B cell (primary cell): Measurements from ENCODE around the gene DIP2A.

Experiments used
- EZH2 ChIP-seq: IDR thresholded peaks from 2 replicates; pipeline ENCODE4 v1.6.1; 2012; ENCODE audit warnings: borderline replicate concordance, low read depth, mild to moderate bottlenecking, moderate library complexity, low read length; ENCODE audit not compliant: insufficient read depth, poor library complexity, severe bottlenecking
- TF ChIP-seq, protein P1 (sequence below): fragments of 200-600 bp; IDR thresholded peaks from one replicate; pipeline ENCODE4 v1.8.0; 2022; ENCODE audit warnings: antibody characterized with exemption, mild to moderate bottlenecking

DNA sequence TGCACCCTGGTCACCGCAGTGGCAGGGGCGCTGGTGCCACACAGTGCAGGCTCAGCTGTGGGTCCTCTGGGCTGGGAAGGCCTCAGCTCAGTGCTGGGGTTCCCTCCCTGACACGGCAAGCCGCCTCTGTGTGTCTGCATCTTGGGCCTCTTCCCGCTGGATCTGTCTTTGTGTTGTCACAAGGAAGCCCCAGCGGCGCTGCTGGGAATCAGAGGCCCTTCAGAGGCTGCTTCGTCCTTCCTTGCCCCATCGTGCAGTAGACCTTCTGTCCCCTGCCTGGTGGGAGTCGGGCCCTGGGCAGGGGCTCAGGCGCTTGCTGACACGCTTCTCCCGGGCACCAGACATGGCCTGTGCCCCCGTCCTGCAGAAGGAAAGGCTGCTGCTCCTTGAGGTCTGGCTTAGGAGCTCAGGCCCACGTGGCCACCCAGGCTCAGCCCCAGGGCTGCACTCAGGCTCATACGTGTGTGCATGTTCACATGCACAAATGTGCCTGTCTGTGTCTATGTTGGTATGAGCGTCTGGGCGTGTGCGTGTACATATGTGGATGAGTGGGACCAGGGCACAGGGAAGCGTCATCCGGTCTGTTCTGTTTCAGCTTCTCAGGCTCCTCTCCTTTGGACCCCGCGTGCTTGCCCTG is 24.3 kb upstream of the DIP2A start:
- TF ChIP-seq, protein P1, sequence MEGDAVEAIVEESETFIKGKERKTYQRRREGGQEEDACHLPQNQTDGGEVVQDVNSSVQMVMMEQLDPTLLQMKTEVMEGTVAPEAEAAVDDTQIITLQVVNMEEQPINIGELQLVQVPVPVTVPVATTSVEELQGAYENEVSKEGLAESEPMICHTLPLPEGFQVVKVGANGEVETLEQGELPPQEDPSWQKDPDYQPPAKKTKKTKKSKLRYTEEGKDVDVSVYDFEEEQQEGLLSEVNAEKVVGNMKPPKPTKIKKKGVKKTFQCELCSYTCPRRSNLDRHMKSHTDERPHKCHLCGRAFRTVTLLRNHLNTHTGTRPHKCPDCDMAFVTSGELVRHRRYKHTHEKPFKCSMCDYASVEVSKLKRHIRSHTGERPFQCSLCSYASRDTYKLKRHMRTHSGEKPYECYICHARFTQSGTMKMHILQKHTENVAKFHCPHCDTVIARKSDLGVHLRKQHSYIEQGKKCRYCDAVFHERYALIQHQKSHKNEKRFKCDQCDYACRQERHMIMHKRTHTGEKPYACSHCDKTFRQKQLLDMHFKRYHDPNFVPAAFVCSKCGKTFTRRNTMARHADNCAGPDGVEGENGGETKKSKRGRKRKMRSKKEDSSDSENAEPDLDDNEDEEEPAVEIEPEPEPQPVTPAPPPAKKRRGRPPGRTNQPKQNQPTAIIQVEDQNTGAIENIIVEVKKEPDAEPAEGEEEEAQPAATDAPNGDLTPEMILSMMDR, result no peak
- TF ChIP-seq EZH2, result no peak
